Measurements from ENCODE around the gene PCCA.

The PCCA gene

DNA sequence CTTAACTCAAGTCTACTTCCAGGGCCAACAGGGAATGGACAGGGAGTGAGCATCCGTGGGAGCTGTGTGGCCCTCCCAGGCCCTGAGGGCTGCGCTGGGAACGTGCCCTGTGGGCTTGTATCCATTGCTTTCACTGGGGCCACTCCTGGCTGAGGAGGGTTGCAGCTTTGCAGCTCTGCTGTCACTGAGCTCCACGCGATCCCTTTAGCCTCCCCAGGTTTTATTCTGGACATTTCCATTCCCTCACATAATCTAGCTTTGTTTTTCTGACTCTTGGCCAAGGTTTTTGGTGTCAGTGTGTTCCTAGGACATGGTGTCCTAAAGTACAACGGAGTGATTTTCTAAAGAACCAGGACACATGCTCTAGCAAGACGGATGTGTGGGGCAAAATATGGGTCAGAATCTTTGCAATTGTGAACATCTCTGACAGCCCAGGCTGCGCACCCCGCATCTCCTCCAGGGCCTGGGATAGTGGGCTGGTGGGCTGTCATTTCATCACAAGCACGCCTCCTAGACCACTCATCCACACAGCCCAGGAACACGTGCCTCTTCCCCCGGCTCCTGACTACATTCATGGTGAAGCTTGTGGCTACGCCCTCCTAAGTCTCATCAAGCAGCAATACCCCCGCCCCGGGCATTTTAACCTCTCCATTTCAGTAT is 471.7 kb downstream of the PCCA start:
- no peak overlapping the region for H3K4ac ChIP-seq (ENCODE audit: low read depth, low read length)
- no peak for DNase-seq
- H2BK120ac ChIP-seq (ENCODE audit: insufficient read depth, low read length, poor library complexity), result no peak overlapping the region
- H3K18ac ChIP-seq (ENCODE audit: low read length), result no peak overlapping the region
- no peak overlapping the region for H2BK5ac ChIP-seq (ENCODE audit: low read depth, low read length, poor library complexity)
- no peak overlapping the region for H4K12ac ChIP-seq (ENCODE audit: low read depth, low read length)
- no peaks in the 10 kb centered on the region for H3K36me3 ChIP-seq (ENCODE audit: control insufficient read depth in 1 of 2, insufficient read depth in 2 of 2, low read length in 2 of 2)
- no peak overlapping the region for H2AK5ac ChIP-seq (ENCODE audit: low read length)
- H3K4me2 ChIP-seq (ENCODE audit: low read length), result no peak overlapping the region
- WGBS (ENCODE audit: extremely low coverage, insufficient coverage, insufficient read length), result no CpG with 5 or more reads among the region's 15 CpGs
- no peak overlapping the region for H4K8ac ChIP-seq (ENCODE audit: low read depth, low read length)
- H3K27me3 ChIP-seq (ENCODE audit: insufficient read depth, low read length), result no peaks in the 10 kb centered on the region
- no peak overlapping the region for H2BK12ac ChIP-seq (ENCODE audit: low read length)
- H3K79me1 ChIP-seq (ENCODE audit: low read length), result no peaks in the 10 kb centered on the region
- H3K9me3 ChIP-seq (ENCODE audit: insufficient read depth, low read depth, low read length), result peaks cover 2% of the 10 kb centered on the region
- no peaks in the 10 kb centered on the region for H3K79me2 ChIP-seq (ENCODE audit: control insufficient read depth, insufficient read depth, low read length, poor library complexity)
- H3K4me1 ChIP-seq (ENCODE audit: control insufficient read depth in 1 of 2, insufficient read depth in 2 of 2, low read length in 2 of 2), result no peaks in the 10 kb centered on the region
- no peak overlapping the region for H4K91ac ChIP-seq (ENCODE audit: low read depth, low read length)
- no peak overlapping the region for H3K14ac ChIP-seq (ENCODE audit: low read length)
- no peak overlapping the region for H2AFZ ChIP-seq (ENCODE audit: insufficient read depth, low read length, poor library complexity)
- no peak overlapping the region for H3K23ac ChIP-seq (ENCODE audit: low read length)
- no peak overlapping the region for H3K9ac ChIP-seq (ENCODE audit: low read length)
- H3K27ac ChIP-seq (ENCODE audit: low read depth, low read length), result no peak overlapping the region
- H3K4me3 ChIP-seq (ENCODE audit: low read depth, low read length), result no peak overlapping the region

DNA sequence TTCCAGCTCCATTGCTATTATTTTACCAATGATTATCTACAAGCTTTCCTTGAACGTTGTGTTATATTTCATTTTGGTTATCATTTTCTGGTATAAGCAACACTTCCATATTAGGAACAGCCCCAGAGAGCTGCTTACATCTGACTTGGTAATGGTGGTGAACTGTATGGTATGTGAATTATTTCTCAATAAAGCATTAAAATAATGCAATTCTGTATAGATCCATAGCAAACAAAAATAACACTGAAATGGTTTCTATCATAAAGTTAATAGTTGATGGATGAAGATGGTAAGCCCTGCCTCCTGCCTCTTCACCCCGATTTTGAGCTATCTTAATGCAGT is 472.2 kb downstream of the PCCA start:
- no peaks in the 10 kb centered on the region for H3K79me1 ChIP-seq (ENCODE audit: low read length)
- no peak overlapping the region for H3K9ac ChIP-seq (ENCODE audit: low read length)
- no peaks in the 10 kb centered on the region for H3K27me3 ChIP-seq (ENCODE audit: insufficient read depth, low read length)
- no peak overlapping the region for H3K4me2 ChIP-seq (ENCODE audit: low read length)
- DNase-seq, result no peak
- H4K91ac ChIP-seq (ENCODE audit: low read depth, low read length), result no peak overlapping the region
- no peak overlapping the region for H3K4me3 ChIP-seq (ENCODE audit: low read depth, low read length)
- H3K4me1 ChIP-seq (ENCODE audit: control insufficient read depth in 1 of 2, insufficient read depth in 2 of 2, low read length in 2 of 2), result no peaks in the 10 kb centered on the region
- no peak overlapping the region for H3K27ac ChIP-seq (ENCODE audit: low read depth, low read length)
- H2BK120ac ChIP-seq (ENCODE audit: insufficient read depth, low read length, poor library complexity), result no peak overlapping the region
- no peaks in the 10 kb centered on the region for H3K36me3 ChIP-seq (ENCODE audit: control insufficient read depth in 1 of 2, insufficient read depth in 2 of 2, low read length in 2 of 2)
- H2AFZ ChIP-seq (ENCODE audit: insufficient read depth, low read length, poor library complexity), result no peak overlapping the region
- no peak overlapping the region for H2BK5ac ChIP-seq (ENCODE audit: low read depth, low read length, poor library complexity)
- no peak overlapping the region for H3K14ac ChIP-seq (ENCODE audit: low read length)
- WGBS (ENCODE audit: extremely low coverage, insufficient coverage, insufficient read length), result no CpG with 5 or more reads among the region's 2 CpGs
- H3K18ac ChIP-seq (ENCODE audit: low read length), result no peak overlapping the region
- no peak overlapping the region for H2AK5ac ChIP-seq (ENCODE audit: low read length)
- H2BK12ac ChIP-seq (ENCODE audit: low read length), result no peak overlapping the region
- H4K8ac ChIP-seq (ENCODE audit: low read depth, low read length), result no peak overlapping the region
- H3K9me3 ChIP-seq (ENCODE audit: insufficient read depth, low read depth, low read length), result peaks cover 2% of the 10 kb centered on the region
- no peak overlapping the region for H3K23ac ChIP-seq (ENCODE audit: low read length)
- no peaks in the 10 kb centered on the region for H3K79me2 ChIP-seq (ENCODE audit: control insufficient read depth, insufficient read depth, low read length, poor library complexity)
- no peak overlapping the region for H4K12ac ChIP-seq (ENCODE audit: low read depth, low read length)
- no peak overlapping the region for H3K4ac ChIP-seq (ENCODE audit: low read depth, low read length)

- H3K14ac ChIP-seq (ENCODE audit: low read length), result no peak overlapping the region
- H3K27me3 ChIP-seq (ENCODE audit: insufficient read depth, low read length), result no peaks in the 10 kb centered on the region
- H4K91ac ChIP-seq (ENCODE audit: low read depth, low read length), result no peak overlapping the region
- H3K18ac ChIP-seq (ENCODE audit: low read length), result no peak overlapping the region
- H2BK5ac ChIP-seq (ENCODE audit: low read depth, low read length, poor library complexity), result no peak overlapping the region
- H3K9me3 ChIP-seq (ENCODE audit: insufficient read depth, low read depth, low read length), result peaks cover 2% of the 10 kb centered on the region
- H3K23ac ChIP-seq (ENCODE audit: low read length), result no peak overlapping the region
- H2BK12ac ChIP-seq (ENCODE audit: low read length), result no peak overlapping the region
- H4K12ac ChIP-seq (ENCODE audit: low read depth, low read length), result no peak overlapping the region
- no peaks in the 10 kb centered on the region for H3K79me1 ChIP-seq (ENCODE audit: low read length)
- no peak for DNase-seq
- no peak overlapping the region for H3K4me2 ChIP-seq (ENCODE audit: low read length)
- H4K8ac ChIP-seq (ENCODE audit: low read depth, low read length), result no peak overlapping the region
- H3K4ac ChIP-seq (ENCODE audit: low read depth, low read length), result no peak overlapping the region
- no peak overlapping the region for H3K9ac ChIP-seq (ENCODE audit: low read length)
- no peak overlapping the region for H3K4me3 ChIP-seq (ENCODE audit: low read depth, low read length)
- H3K4me1 ChIP-seq (ENCODE audit: control insufficient read depth in 1 of 2, insufficient read depth in 2 of 2, low read length in 2 of 2), result no peaks in the 10 kb centered on the region
- WGBS (ENCODE audit: extremely low coverage, insufficient coverage, insufficient read length), result no CpG with 5 or more reads among the region's 7 CpGs
- no peak overlapping the region for H3K27ac ChIP-seq (ENCODE audit: low read depth, low read length)
- H2AK5ac ChIP-seq (ENCODE audit: low read length), result no peak overlapping the region
- H3K79me2 ChIP-seq (ENCODE audit: control insufficient read depth, insufficient read depth, low read length, poor library complexity), result no peaks in the 10 kb centered on the region
- H2AFZ ChIP-seq (ENCODE audit: insufficient read depth, low read length, poor library complexity), result no peak overlapping the region
- no peaks in the 10 kb centered on the region for H3K36me3 ChIP-seq (ENCODE audit: control insufficient read depth in 1 of 2, insufficient read depth in 2 of 2, low read length in 2 of 2)
- H2BK120ac ChIP-seq (ENCODE audit: insufficient read depth, low read length, poor library complexity), result no peak overlapping the region
These were observed 472.8 kb downstream of the PCCA start for GRCh38 chr13:100561599-100562204.

- no peak overlapping the region for H3K27ac ChIP-seq (ENCODE audit: low read depth, low read length)
- no peak overlapping the region for H2AK5ac ChIP-seq (ENCODE audit: low read length)
- H4K12ac ChIP-seq (ENCODE audit: low read depth, low read length), result no peak overlapping the region
- no peak overlapping the region for H3K4me3 ChIP-seq (ENCODE audit: low read depth, low read length)
- no peak overlapping the region for H4K8ac ChIP-seq (ENCODE audit: low read depth, low read length)
- no peaks in the 10 kb centered on the region for H3K27me3 ChIP-seq (ENCODE audit: insufficient read depth, low read length)
- no peak for DNase-seq
- H2BK5ac ChIP-seq (ENCODE audit: low read depth, low read length, poor library complexity), result no peak overlapping the region
- H2BK120ac ChIP-seq (ENCODE audit: insufficient read depth, low read length, poor library complexity), result no peak overlapping the region
- no peak overlapping the region for H3K18ac ChIP-seq (ENCODE audit: low read length)
- no peaks in the 10 kb centered on the region for H3K4me1 ChIP-seq (ENCODE audit: control insufficient read depth in 1 of 2, insufficient read depth in 2 of 2, low read length in 2 of 2)
- no peak overlapping the region for H3K23ac ChIP-seq (ENCODE audit: low read length)
- H3K9me3 ChIP-seq (ENCODE audit: insufficient read depth, low read depth, low read length), result peaks cover 2% of the 10 kb centered on the region
- no peak overlapping the region for H3K4me2 ChIP-seq (ENCODE audit: low read length)
- no peaks in the 10 kb centered on the region for H3K79me2 ChIP-seq (ENCODE audit: control insufficient read depth, insufficient read depth, low read length, poor library complexity)
- H4K91ac ChIP-seq (ENCODE audit: low read depth, low read length), result no peak overlapping the region
- H3K14ac ChIP-seq (ENCODE audit: low read length), result no peak overlapping the region
- no CpG with 5 or more reads among the region's 7 CpGs for WGBS (ENCODE audit: extremely low coverage, insufficient coverage, insufficient read length)
- no peaks in the 10 kb centered on the region for H3K79me1 ChIP-seq (ENCODE audit: low read length)
- no peak overlapping the region for H2BK12ac ChIP-seq (ENCODE audit: low read length)
- no peak overlapping the region for H3K4ac ChIP-seq (ENCODE audit: low read depth, low read length)
- no peaks in the 10 kb centered on the region for H3K36me3 ChIP-seq (ENCODE audit: control insufficient read depth in 1 of 2, insufficient read depth in 2 of 2, low read length in 2 of 2)
- no peak overlapping the region for H3K9ac ChIP-seq (ENCODE audit: low read length)
- H2AFZ ChIP-seq (ENCODE audit: insufficient read depth, low read length, poor library complexity), result no peak overlapping the region
These were observed 474.9 kb downstream of the PCCA start for GRCh38 chr13:100563779-100564178.
